K562 (cell line): ENCODE measurements around the gene METAP1. TPM values are rescaled to one million over a fixed set of nuclear protein-coding genes. Genes with fewer than 3 reads are reported as not detected.

Experiments used
- CHD1 ChIP-seq: fragments of 200-600 bp; sonication (generic); IDR thresholded peaks from one replicate; pipeline ENCODE4 v1.6.1; 2012; ENCODE audit warnings: mild to moderate bottlenecking, moderate library complexity, low read length, inconsistent platforms
- CSDE1 ChIP-seq, 2 experiments: fragments of 450-650 bp; IDR thresholded peaks; 2 replicates each; pipeline ENCODE4 v1.6.1; 2016; ENCODE audit warnings: mild to moderate bottlenecking in 1 of 2
- DNMT1 ChIP-seq: fragments of 450-650 bp; IDR thresholded peaks from 2 replicates; pipeline ENCODE4 v1.6.1; 2016; ENCODE audit warnings: antibody characterized with exemption, mild to moderate bottlenecking
- FOXA3 ChIP-seq, 2 experiments: fragments of 450-650 bp in 1 of 2; sonication (generic) in 1 of 2; formaldehyde crosslinking; IDR thresholded peaks in 1 of 2; conservative IDR thresholded peaks in 1 of 2; 2 replicates each; pipeline versions ENCODE4 v1.4.0 to v1.8.0; 2020 to 2022; ENCODE audit warnings: mild to moderate bottlenecking in 2 of 2, missing genetic modification reagents in 1 of 2
- IRF1 ChIP-seq: sonication (generic); formaldehyde crosslinking; IDR thresholded peaks from 2 replicates; pipeline ENCODE4 v1.8.0; 2022; ENCODE audit warnings: missing genetic modification reagents, mild to moderate bottlenecking, borderline replicate concordance
- KAT8 ChIP-seq: fragments of 450-650 bp; IDR thresholded peaks from 2 replicates; pipeline ENCODE4 v1.6.1; 2016; ENCODE audit warnings: low read depth, mild to moderate bottlenecking
- MGA ChIP-seq: fragments of 450-650 bp; IDR thresholded peaks from 2 replicates; pipeline ENCODE4 v1.6.1; 2016; ENCODE audit warnings: mild to moderate bottlenecking, moderate library complexity
- MIER1 ChIP-seq: fragments of 450-650 bp; IDR thresholded peaks from 2 replicates; pipeline ENCODE4 v1.6.1; 2016; ENCODE audit warnings: antibody characterized with exemption, mild to moderate bottlenecking, low read depth
- MLLT1 ChIP-seq, 2 experiments: fragments of 450-650 bp; IDR thresholded peaks; 2 replicates each; pipeline ENCODE4 v1.6.1; 2016
- NBN ChIP-seq: fragments of 450-650 bp; IDR thresholded peaks from 2 replicates; pipeline ENCODE4 v1.6.1; 2016; ENCODE audit warnings: low read depth, mild to moderate bottlenecking
- POLR2A ChIP-seq: fragments of 450-650 bp; conservative IDR thresholded peaks from 2 replicates; pipeline ENCODE4 v1.6.1; 2016
- PURB ChIP-seq: sonication (generic); formaldehyde crosslinking; IDR thresholded peaks from 2 replicates; pipeline ENCODE4 v1.9.0; 2021; ENCODE audit warnings: low read depth, mild to moderate bottlenecking, missing genetic modification reagents
- ZNF354B ChIP-seq: fragments of 250-450 bp; sonication (Bioruptor Pico); IDR thresholded peaks from 2 replicates; pipeline ENCODE4 v1.4.0; 2020
- polyA plus RNA-seq, 8 experiments: library from polyadenylated mRNA; depleted of rRNA in 4 of 8; stranded (reverse) in 5 of 8; unstranded in 3 of 8; fragments of >200 nt; fragmentation: Nextera tagmentation in 2 of 8; fragmentation: Illumina TruSeq in 1 of 8; extraction: Ambion mirVana in 2 of 8; extraction: Trizol in 1 of 8; gene quantifications; 2 replicates each; pipeline versions ENCODE4 v1.2.1 to v1.2.3, GENCODE V29; 2011 to 2014; ENCODE audit warnings: inconsistent platforms in 1 of 8, missing spikeins in 1 of 8
- total RNA-seq, 7 experiments: library from RNA; depleted of rRNA in 6 of 7; stranded (reverse); fragments of >200 nt in 6 of 7; fragmentation: Illumina TruSeq in 2 of 7; extraction: Trizol in 2 of 7; gene quantifications; 2 replicates each; pipeline versions ENCODE4 v1.2.1 to v1.2.3, GENCODE V29; 2011 to 2021; ENCODE audit warnings: low replicate concordance in 1 of 7

Gene METAP1
- total and polyA plus RNA-seq, 9 of the 15 experiments (the other 6 are each of a cell fraction or from before 2014, with no cell fraction given) = 31.4 to 77.6 (median 59.5) TPM

GRCh38 chr4:99088481-99089365 is 93.2 kb downstream of the METAP1 start, which contains the start of gene ADH5 (continued):
- peak; percentile 8 to 53; a peak in 2 of 4 replicates for TF ChIP-seq MLLT1 (IDR thresholded peaks at IDR 0.05)
- peak; percentile 42 for TF ChIP-seq CHD1
- TF ChIP-seq NBN = peak; percentile 52; the same call in 1 of the 2 replicates
- TF ChIP-seq KAT8 = no peak
- TF ChIP-seq DNMT1 = no peak
- no peak for TF ChIP-seq MIER1
- no peak for TF ChIP-seq PURB (CRISPR knock-in tag)
- no peak for TF ChIP-seq ZNF354B
- TF ChIP-seq FOXA3 (CRISPR knock-in tag; conservative IDR thresholded peaks at IDR 0.05 in 1 of 2, IDR thresholded peaks at IDR 0.05 in 1 of 2) = 0 out of 4 replicates have a peak, but pooled peaks of 1 of the 2 experiments have one; percentile 7
- TF ChIP-seq MGA = peak; percentile 59
- no peak; a peak in 1 of 4 replicates for TF ChIP-seq CSDE1 (IDR thresholded peaks at IDR 0.05)
- TF ChIP-seq IRF1 (CRISPR knock-in tag) = no peak
- TF ChIP-seq POLR2A = peak; percentile 98
